Liver (tissue), 9 donors: ENCODE data around the gene ARHGEF12. TPM values are rescaled to one million over a fixed set of nuclear protein-coding genes. Genes with fewer than 3 reads are reported as not detected.

Experiments
- DNase-seq: peaks from one replicate; pipeline ENCODE4 v3.0.0-alpha.2; 2017; ENCODE audit warnings: low spot score
- H3K27ac ChIP-seq, 2 donors: one replicate each; pipeline ENCODE4 v1.7.0; 2013; ENCODE audit warnings: inconsistent platforms in 2 of 2, low read length in 2 of 2, control low read depth in 1 of 2, low read depth in 1 of 2, mild to moderate bottlenecking in 1 of 2
- H3K27me3 ChIP-seq, 4 donors: one replicate each; pipeline versions ENCODE4 v1.6.1 to v1.7.0; 2013; ENCODE audit warnings: low read length in 3 of 4, inconsistent platforms in 1 of 4, mild to moderate bottlenecking in 1 of 4, moderate library complexity in 1 of 4; ENCODE audit not compliant: control insufficient read depth in 4 of 4, insufficient read depth in 4 of 4
- H3K36me3 ChIP-seq, 4 donors: one replicate each; pipeline versions ENCODE4 v1.6.1 to v1.7.0; 2013; ENCODE audit warnings: low read length in 3 of 4, mild to moderate bottlenecking in 3 of 4, low read depth in 1 of 4, moderate library complexity in 1 of 4; ENCODE audit not compliant: control insufficient read depth in 4 of 4, insufficient read depth in 3 of 4
- H3K4me1 ChIP-seq, 4 donors: one replicate each; pipeline versions ENCODE4 v1.6.1 to v1.7.0; 2013; ENCODE audit warnings: low read length in 3 of 4, mild to moderate bottlenecking in 3 of 4, moderate library complexity in 1 of 4; ENCODE audit not compliant: control insufficient read depth in 4 of 4, insufficient read depth in 4 of 4
- H3K4me3 ChIP-seq, 3 donors: one replicate each; pipeline versions ENCODE4 v1.6.1 to v1.7.0; 2013; ENCODE audit warnings: low read length in 3 of 3, control low read depth in 1 of 3, low read depth in 1 of 3, mild to moderate bottlenecking in 1 of 3
- H3K9ac ChIP-seq, 2 donors: one replicate each; pipeline ENCODE4 v1.7.0; 2013; ENCODE audit warnings: low read length in 2 of 2, mild to moderate bottlenecking in 2 of 2, moderate library complexity in 2 of 2, control low read depth in 1 of 2, low read depth in 1 of 2
- H3K9me3 ChIP-seq, 4 donors: one replicate each; pipeline versions ENCODE4 v1.6.1 to v1.7.0; 2013; ENCODE audit warnings: low read length in 3 of 4; ENCODE audit not compliant: control insufficient read depth in 4 of 4
- ATF3 ChIP-seq: IDR thresholded peaks from 2 replicates; pipeline ENCODE4 v1.6.1; 2016; ENCODE audit warnings: antibody characterized with exemption
- CTCF ChIP-seq: fragments of 150-350 bp; IDR thresholded peaks from 2 replicates; pipeline ENCODE4 v1.5.1; 2017; ENCODE audit warnings: improper control_type of control experiment, low read depth, low read length; ENCODE audit not compliant: missing input control
- EGR1 ChIP-seq, 2 donors: IDR thresholded peaks; 2 replicates each; pipeline ENCODE4 v1.6.1; 2016 to 2018; ENCODE audit warnings: antibody characterized with exemption in 2 of 2, low read depth in 2 of 2
- FOXA1 ChIP-seq: IDR thresholded peaks from 2 replicates; pipeline ENCODE4 v1.6.1; 2016; ENCODE audit warnings: antibody characterized with exemption
- GABPA ChIP-seq, 2 donors: IDR thresholded peaks in 1 of 2; conservative IDR thresholded peaks in 1 of 2; 2 replicates each; pipeline ENCODE4 v1.6.1; 2016; ENCODE audit warnings: antibody characterized with exemption in 2 of 2, mild to moderate bottlenecking in 1 of 2, moderate library complexity in 1 of 2
- HNF4A ChIP-seq, 2 donors: conservative IDR thresholded peaks; 2 replicates each; pipeline ENCODE4 v1.6.1; 2016; ENCODE audit warnings: antibody characterized with exemption in 2 of 2, mild to moderate bottlenecking in 2 of 2
- HNF4G ChIP-seq: IDR thresholded peaks from 2 replicates; pipeline ENCODE4 v1.6.1; 2016; ENCODE audit warnings: antibody characterized with exemption
- JUND ChIP-seq, 2 donors: IDR thresholded peaks; 2 replicates each; pipeline ENCODE4 v1.6.1; 2016; ENCODE audit warnings: antibody characterized with exemption in 2 of 2
- MAX ChIP-seq: IDR thresholded peaks from 2 replicates; pipeline ENCODE4 v1.6.1; 2016; ENCODE audit warnings: antibody characterized with exemption
- NR2F2 ChIP-seq: IDR thresholded peaks from 2 replicates; pipeline ENCODE4 v1.6.1; 2016; ENCODE audit warnings: antibody characterized with exemption
- REST ChIP-seq: IDR thresholded peaks from 2 replicates; pipeline ENCODE4 v1.6.1; 2016; ENCODE audit warnings: antibody characterized with exemption, mild to moderate bottlenecking
- RXRA ChIP-seq, 2 donors: IDR thresholded peaks; 2 replicates each; pipeline ENCODE4 v1.6.1; 2017 to 2018; ENCODE audit warnings: antibody characterized with exemption in 2 of 2, mild to moderate bottlenecking in 1 of 2
- SP1 ChIP-seq: IDR thresholded peaks from 2 replicates; pipeline ENCODE4 v1.6.1; 2018; ENCODE audit warnings: antibody characterized with exemption, mild to moderate bottlenecking
- TAF1 ChIP-seq: conservative IDR thresholded peaks from 2 replicates; pipeline ENCODE4 v1.6.1; 2016; ENCODE audit warnings: antibody characterized with exemption, mild to moderate bottlenecking
- YY1 ChIP-seq: IDR thresholded peaks from 2 replicates; pipeline ENCODE4 v1.6.1; 2016; ENCODE audit warnings: antibody characterized with exemption, mild to moderate bottlenecking
- ZBTB33 ChIP-seq: IDR thresholded peaks from 2 replicates; pipeline ENCODE4 v1.6.1; 2016; ENCODE audit warnings: antibody characterized with exemption
- polyA plus RNA-seq, 2 donors: library from polyadenylated mRNA; stranded (reverse) in 1 of 2; unstranded in 1 of 2; fragments of 200-250 nt in 1 of 2; fragments of >200 nt in 1 of 2; fragmentation: Nextera tagmentation in 1 of 2; extraction: Ambion mirVana in 1 of 2; gene quantifications; one replicate each; pipeline versions ENCODE4 v1.2.1 to v1.2.3, GENCODE V29; 2013 to 2015
- total RNA-seq, 2 donors: library from RNA; depleted of rRNA; stranded (reverse); fragments of >200 nt; gene quantifications; one replicate each; pipeline ENCODE4 v1.2.3, GENCODE V29; 2014
- donor health status: healthy.
- donor health status: healthy.
- donor health status: healthy.
- donor health status: healthy.
- donor health status: healthy.

ARHGEF12 gene
- total and polyA plus RNA-seq, 4 donors: 28.0 to 169 (median 53.9) TPM

- H3K4me3 ChIP-seq: no peak overlapping the region
- H3K36me3 ChIP-seq: no peaks in the 10 kb centered on the region
- H3K9me3 ChIP-seq: no peaks in the 10 kb centered on the region
- DNase-seq: no peak
- no peak overlapping the region for H3K9ac ChIP-seq
- peaks cover 0 to 2% (median 0%) of the 10 kb centered on the region in 4 donors for H3K4me1 ChIP-seq
- H3K27ac ChIP-seq: no peak overlapping the region
- TF ChIP-seq FOXA1 (no peak), GABPA (IDR thresholded peaks at IDR 0.05 in 1 of 2, conservative IDR thresholded peaks at IDR 0.05 in 1 of 2) (no peak), YY1 (no peak), ZBTB33 (no peak), EGR1 (IDR thresholded peaks at IDR 0.05; ENCODE audit: low read depth in 2 of 2) (no peak), TAF1 (no peak), HNF4G (no peak), ATF3 (no peak), MAX (no peak), CTCF (no peak), JUND (IDR thresholded peaks at IDR 0.05) (no peak), HNF4A (conservative IDR thresholded peaks at IDR 0.05) (no peak), REST (no peak), RXRA (IDR thresholded peaks at IDR 0.05) (no peak), SP1 (no peak), NR2F2 (no peak)
- no peaks in the 10 kb centered on the region for H3K27me3 ChIP-seq
Observed at GRCh38 chr11:120363436-120363835, 27.2 kb downstream of the ARHGEF12 start.

DNA sequence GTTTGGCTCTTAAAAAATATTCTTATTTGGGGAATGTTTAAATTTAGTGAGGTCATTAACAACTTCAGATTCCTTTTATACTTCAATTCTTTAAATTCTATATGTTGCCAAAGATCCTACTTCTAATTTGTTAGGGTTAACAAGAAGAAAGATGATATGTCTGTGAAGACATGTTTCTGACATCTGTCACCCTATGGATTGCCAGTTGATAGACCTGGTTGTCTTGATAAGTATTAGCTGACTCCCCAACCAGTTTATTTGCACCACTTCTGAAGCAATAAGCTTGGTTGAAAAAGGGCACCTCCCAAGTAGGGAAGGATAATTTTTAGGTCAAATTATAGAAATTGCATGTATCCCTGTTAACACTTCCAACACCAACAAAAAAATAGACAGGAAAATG is 29.3 kb downstream of the ARHGEF12 start:
- no peaks in the 10 kb centered on the region for H3K9me3 ChIP-seq
- no peak for DNase-seq
- no peak overlapping the region for H3K4me3 ChIP-seq
- H3K36me3 ChIP-seq: no peaks in the 10 kb centered on the region
- no peaks in the 10 kb centered on the region for H3K27me3 ChIP-seq
- no peak overlapping the region for H3K27ac ChIP-seq
- TF ChIP-seq TAF1 (no peak), ATF3 (no peak), REST (no peak), JUND (IDR thresholded peaks at IDR 0.05) (no peak), CTCF (no peak), YY1 (no peak), RXRA (IDR thresholded peaks at IDR 0.05) (no peak), HNF4G (no peak), HNF4A (conservative IDR thresholded peaks at IDR 0.05) (no peak)
- no peak overlapping the region for H3K9ac ChIP-seq
- peaks cover 1 to 2% (median 2%) of the 10 kb centered on the region in 4 donors for H3K4me1 ChIP-seq
